H1 (cell line): ENCODE data around the gene CABP5.

Experiments
- CHD1 ChIP-seq: IDR thresholded peaks from 2 replicates; pipeline ENCODE4 v1.6.1; 2012; ENCODE audit warnings: low read depth, low read length, improper control_type of control experiment
- CTCF ChIP-seq, 3 experiments: IDR thresholded peaks; 1 replicate in 2 of 3; 2 replicates in 1 of 3; pipeline versions ENCODE4 v1.5.1 to v1.6.1; 2011; ENCODE audit warnings: low read length in 3 of 3, mild to moderate bottlenecking in 3 of 3, inconsistent platforms in 2 of 3, low read depth in 1 of 3, moderate library complexity in 1 of 3; ENCODE audit not compliant: insufficient read depth in 1 of 3; ENCODE audit errors: control extremely low read depth in 1 of 3
- EZH2 ChIP-seq: fragments of 200-600 bp; sonication (generic); IDR thresholded peaks from 2 replicates; pipeline ENCODE4 v1.7.1; 2012; ENCODE audit warnings: low read depth, mild to moderate bottlenecking, moderate library complexity, low read length, inconsistent platforms; ENCODE audit not compliant: severe bottlenecking
- MAFK ChIP-seq: IDR thresholded peaks from 2 replicates; pipeline ENCODE4 v1.6.1; 2012; ENCODE audit warnings: low read depth, mild to moderate bottlenecking, improper control_type of control experiment, low read length
- POLR2A ChIP-seq, 2 experiments: IDR thresholded peaks; 1 replicate in 1 of 2; 2 replicates in 1 of 2; pipeline ENCODE4 v1.6.1; 2011; ENCODE audit warnings: low read depth in 2 of 2, low read length in 2 of 2, mild to moderate bottlenecking in 2 of 2; ENCODE audit errors: control extremely low read depth in 1 of 2
- SIX5 ChIP-seq: IDR thresholded peaks from 2 replicates; pipeline ENCODE4 v1.6.1; 2011; ENCODE audit warnings: mild to moderate bottlenecking, low read depth, low read length

GRCh38 chr19:48000846-48001245, 43.0 kb downstream of the CABP5 start:
- TF ChIP-seq CTCF (IDR thresholded peaks at IDR 0.05; ENCODE audit: control extremely low read depth in 1 of 3, insufficient read depth in 1 of 3, low read depth in 1 of 3, low read length in 3 of 3) (no peak), MAFK (no peak), POLR2A (IDR thresholded peaks at IDR 0.05; ENCODE audit: control extremely low read depth in 1 of 2, low read depth in 2 of 2, low read length in 2 of 2) (no peak), SIX5 (no peak), EZH2 (no peak), CHD1 (no peak)
